Measurements from ENCODE around the gene LIN52. TPM values are rescaled to one million over a fixed set of nuclear protein-coding genes. Genes with fewer than 3 reads are reported as not detected.

LIN52 gene
- total and polyA plus RNA-seq, 9 donors: 7.9 to 13.5 (median 10.4) TPM

DNA sequence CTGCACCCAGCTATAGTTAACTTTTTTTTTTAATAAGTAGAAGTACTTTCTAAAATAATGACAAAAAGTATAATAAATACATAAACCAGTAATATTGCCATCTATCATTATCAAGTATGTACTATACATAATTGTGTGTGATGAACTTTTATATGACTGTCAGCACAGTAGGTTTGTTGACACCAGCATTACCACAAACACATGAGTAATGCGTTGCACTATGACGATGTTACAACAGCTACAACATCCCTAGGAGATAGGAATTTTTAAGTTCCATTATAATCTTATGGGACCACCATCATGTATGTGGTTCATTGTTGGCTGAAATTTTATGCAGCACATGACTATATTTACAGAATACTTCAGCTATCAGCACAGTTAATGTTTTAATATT, 91.6 kb downstream of the LIN52 start:
- Histone ChIP-seq H3K27me3 (ENCODE audit: control insufficient read depth, insufficient read depth, low read length) (no peaks in the 10 kb centered on the region), H3K4me1 (ENCODE audit: control insufficient read depth, insufficient read depth, low read length) (no peaks in the 10 kb centered on the region), H3K9me3 (replicated peaks; ENCODE audit: control insufficient read depth, low read depth, low read length) (no peaks in the 10 kb centered on the region), H3K36me3 (ENCODE audit: control insufficient read depth, insufficient read depth, low read length) (no peaks in the 10 kb centered on the region), H3K4me3 (ENCODE audit: low read length) (no peak overlapping the region), H3K27ac (ENCODE audit: low read length) (no peak overlapping the region)
- DNase-seq: no peak
- WGBS (ENCODE audit: insufficient coverage): no CpG with 5 or more reads among the region's 2 CpGs

- Histone ChIP-seq H3K36me3 (ENCODE audit: control insufficient read depth, insufficient read depth, low read length) (no peaks in the 10 kb centered on the region), H3K4me3 (ENCODE audit: low read length) (no peak overlapping the region), H3K27me3 (ENCODE audit: control insufficient read depth, insufficient read depth, low read length) (no peaks in the 10 kb centered on the region), H3K27ac (ENCODE audit: low read length) (no peak overlapping the region), H3K4me1 (ENCODE audit: control insufficient read depth, insufficient read depth, low read length) (no peaks in the 10 kb centered on the region), H3K9me3 (replicated peaks; ENCODE audit: control insufficient read depth, low read depth, low read length) (no peaks in the 10 kb centered on the region)
- no CpG with 5 or more reads among the region's 3 CpGs for WGBS (ENCODE audit: insufficient coverage)
- DNase-seq: no peak
Observed at GRCh38 chr14:74179856-74180255, 95.1 kb downstream of the LIN52 start.

DNA sequence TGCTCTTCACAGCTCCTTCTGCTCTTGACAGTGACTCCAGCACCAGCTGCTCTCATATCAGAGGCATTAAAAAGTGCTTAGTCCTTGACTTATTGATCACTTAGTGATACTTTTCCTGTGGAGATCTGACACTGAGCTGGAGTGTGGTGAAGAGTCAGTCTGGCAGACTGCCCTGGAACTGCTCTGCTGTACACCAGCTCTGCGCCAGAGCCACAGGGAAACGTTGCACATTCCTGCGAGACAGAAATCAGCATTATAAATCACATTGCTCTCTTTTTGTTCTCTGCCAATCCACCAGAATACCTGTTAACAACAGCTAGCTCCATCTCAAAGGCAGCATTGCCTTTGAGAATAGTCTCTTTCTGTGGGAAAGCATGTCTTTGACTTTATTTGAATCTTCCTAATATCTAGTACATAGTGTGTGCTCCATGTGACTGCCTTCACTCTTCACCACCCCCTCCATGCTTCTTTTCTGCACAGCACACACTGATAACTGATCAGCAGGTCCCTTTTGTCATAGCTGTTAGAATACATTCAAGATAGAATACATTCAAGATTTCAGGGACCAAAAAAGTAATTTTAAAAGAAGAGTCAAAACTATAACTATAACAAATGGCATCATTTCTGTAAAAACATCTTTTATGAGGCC, 106.3 kb downstream of the LIN52 start:
- no peaks in the 10 kb centered on the region for H3K9me3 ChIP-seq (replicated peaks; ENCODE audit: control insufficient read depth, low read depth, low read length)
- H3K36me3 ChIP-seq (ENCODE audit: control insufficient read depth, insufficient read depth, low read length): no peaks in the 10 kb centered on the region
- H3K4me1 ChIP-seq (ENCODE audit: control insufficient read depth, insufficient read depth, low read length): no peaks in the 10 kb centered on the region
- DNase-seq: no peak
- H3K27ac ChIP-seq (ENCODE audit: low read length): no peak overlapping the region
- no peaks in the 10 kb centered on the region for H3K27me3 ChIP-seq (ENCODE audit: control insufficient read depth, insufficient read depth, low read length)
- H3K4me3 ChIP-seq (ENCODE audit: low read length): no peak overlapping the region
- WGBS (ENCODE audit: insufficient coverage): no CpG with 5 or more reads among the region's 3 CpGs

DNA sequence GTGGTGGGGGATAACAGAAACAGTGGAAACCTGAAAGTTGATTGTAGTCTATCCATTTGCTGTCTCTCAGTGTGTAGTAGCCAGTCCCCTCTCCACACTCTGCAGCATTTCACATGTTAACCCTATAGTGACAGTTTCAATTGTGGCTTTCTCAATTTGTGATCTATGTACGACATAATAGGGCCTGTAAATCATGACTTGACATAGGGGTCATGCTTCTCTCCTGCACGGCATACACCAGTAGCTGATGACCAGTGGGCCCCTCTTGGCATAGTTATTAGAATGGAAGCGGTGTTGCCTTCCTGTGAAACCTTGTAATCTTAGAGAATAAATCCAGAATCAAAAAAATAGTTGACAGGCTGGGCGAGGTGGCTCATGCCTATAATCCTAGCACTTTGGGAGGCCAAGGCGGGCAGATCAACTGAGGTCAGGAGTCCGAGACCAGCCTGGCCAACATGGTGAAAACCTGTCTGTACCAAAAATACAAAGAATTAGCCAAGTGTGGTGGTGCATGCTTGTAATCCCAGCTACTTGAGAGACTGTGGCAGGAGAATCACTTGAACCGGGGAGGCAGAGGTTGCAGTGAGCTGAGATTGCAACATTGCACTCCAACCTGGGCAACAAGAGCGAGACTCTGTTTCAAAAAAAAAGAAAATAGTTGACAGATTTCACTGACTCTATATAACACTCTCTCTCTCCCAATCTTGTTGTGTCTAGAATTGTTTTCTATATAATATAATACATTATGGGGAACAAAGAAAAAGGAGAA, 109.9 kb downstream of the LIN52 start:
- peaks cover 8% of the 10 kb centered on the region for H3K36me3 ChIP-seq (ENCODE audit: control insufficient read depth, insufficient read depth, low read length)
- H3K9me3 ChIP-seq (replicated peaks; ENCODE audit: control insufficient read depth, low read depth, low read length): no peaks in the 10 kb centered on the region
- no peaks in the 10 kb centered on the region for H3K27me3 ChIP-seq (ENCODE audit: control insufficient read depth, insufficient read depth, low read length)
- no peak for DNase-seq
- H3K4me3 ChIP-seq (ENCODE audit: low read length): no peak overlapping the region
- no peaks in the 10 kb centered on the region for H3K4me1 ChIP-seq (ENCODE audit: control insufficient read depth, insufficient read depth, low read length)
- no peak overlapping the region for H3K27ac ChIP-seq (ENCODE audit: low read length)
- 81% methylated on average over 2 of the region's 8 CpGs for WGBS (ENCODE audit: insufficient coverage)

DNA sequence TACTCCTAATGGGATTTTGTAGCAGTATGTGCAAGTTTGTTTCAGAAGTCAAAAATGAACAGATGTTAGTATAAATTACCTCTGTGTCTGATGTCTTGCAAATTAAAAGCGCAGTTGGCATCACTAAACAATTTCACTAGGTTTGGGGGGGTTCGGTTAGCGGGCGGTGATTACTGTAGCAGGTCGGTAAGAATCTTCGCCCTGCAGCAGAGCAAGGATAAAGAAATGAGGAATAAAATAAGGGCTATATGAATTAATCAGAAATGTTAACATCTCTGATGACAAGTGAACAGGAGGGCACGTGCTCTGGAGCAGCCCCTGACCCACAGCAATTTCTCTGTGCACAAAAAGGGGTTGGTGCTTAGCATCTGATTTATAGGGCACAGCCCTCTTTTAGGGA, 110.9 kb downstream of the LIN52 start:
- 84% methylated on average over 5 of the region's 7 CpGs for WGBS (ENCODE audit: insufficient coverage)
- Histone ChIP-seq H3K4me3 (ENCODE audit: low read length) (no peak overlapping the region), H3K27me3 (ENCODE audit: control insufficient read depth, insufficient read depth, low read length) (no peaks in the 10 kb centered on the region), H3K27ac (ENCODE audit: low read length) (no peak overlapping the region), H3K4me1 (ENCODE audit: control insufficient read depth, insufficient read depth, low read length) (no peaks in the 10 kb centered on the region), H3K9me3 (replicated peaks; ENCODE audit: control insufficient read depth, low read depth, low read length) (no peaks in the 10 kb centered on the region), H3K36me3 (ENCODE audit: control insufficient read depth, insufficient read depth, low read length) (peaks cover 8% of the 10 kb centered on the region)
- no peak for DNase-seq

DNA sequence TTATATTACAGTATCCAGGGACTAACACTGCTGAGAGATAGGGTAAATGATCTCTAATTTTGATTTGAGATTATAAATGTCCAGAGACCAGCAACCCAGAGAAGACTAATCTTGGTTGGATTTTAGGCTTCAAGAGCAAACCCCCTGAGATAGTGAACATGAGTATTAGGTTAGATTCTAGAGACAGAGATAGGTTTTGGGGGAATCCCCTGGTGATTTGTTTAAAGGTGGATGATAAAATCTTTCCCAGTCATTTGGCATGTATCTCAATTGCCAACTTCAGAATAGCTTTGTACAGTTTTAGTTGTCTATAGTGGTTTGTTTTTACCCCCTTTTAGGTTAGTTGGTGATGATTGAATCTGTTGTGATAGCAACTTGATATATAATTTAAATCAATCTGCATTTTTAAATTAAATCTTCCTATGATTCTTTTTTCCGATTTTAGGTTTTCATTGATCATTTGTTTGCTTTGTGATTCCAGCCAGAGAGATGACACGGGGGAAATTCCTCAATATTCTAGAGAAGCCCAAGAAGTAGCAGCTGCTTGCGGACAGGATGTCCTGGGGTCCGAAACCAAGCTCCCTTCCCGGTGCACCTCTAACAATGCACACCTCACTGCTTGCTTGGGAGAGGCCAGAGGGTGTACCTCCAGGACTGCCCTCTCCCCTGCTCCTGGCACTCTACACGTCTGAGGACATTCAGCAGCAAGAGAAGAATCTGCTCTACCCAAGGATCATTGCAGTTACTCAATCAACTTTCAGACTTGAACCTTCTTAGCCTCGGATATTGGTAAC, 113.9 kb downstream of the LIN52 start:
- H3K4me3 ChIP-seq (ENCODE audit: low read length): no peak overlapping the region
- 91% methylated on average over 7 of the region's 7 CpGs for WGBS (ENCODE audit: insufficient coverage)

GRCh38 chr14:74202113-74202512, 117.4 kb downstream of the LIN52 start:
- Histone ChIP-seq H3K4me3 (ENCODE audit: low read length) (no peak overlapping the region), H3K36me3 (ENCODE audit: control insufficient read depth, insufficient read depth, low read length) (peaks cover 8% of the 10 kb centered on the region), H3K27ac (ENCODE audit: low read length) (no peak overlapping the region), H3K9me3 (replicated peaks; ENCODE audit: control insufficient read depth, low read depth, low read length) (no peaks in the 10 kb centered on the region), H3K4me1 (ENCODE audit: control insufficient read depth, insufficient read depth, low read length) (no peaks in the 10 kb centered on the region), H3K27me3 (ENCODE audit: control insufficient read depth, insufficient read depth, low read length) (no peaks in the 10 kb centered on the region)
- no peak for DNase-seq

More for the DNA sequence above, 113.9 kb downstream of the LIN52 start:
- H3K36me3 ChIP-seq (ENCODE audit: control insufficient read depth, insufficient read depth, low read length): peaks cover 8% of the 10 kb centered on the region
- DNase-seq: no peak
- no peaks in the 10 kb centered on the region for H3K4me1 ChIP-seq (ENCODE audit: control insufficient read depth, insufficient read depth, low read length)
- H3K27me3 ChIP-seq (ENCODE audit: control insufficient read depth, insufficient read depth, low read length): no peaks in the 10 kb centered on the region
- H3K9me3 ChIP-seq (replicated peaks; ENCODE audit: control insufficient read depth, low read depth, low read length): no peaks in the 10 kb centered on the region
- no peak overlapping the region for H3K27ac ChIP-seq (ENCODE audit: low read length)

GRCh38 chr14:74203639-74204038, 118.9 kb downstream of the LIN52 start:
- WGBS (ENCODE audit: insufficient coverage): 50% methylated on average over 2 of the region's 8 CpGs
- Histone ChIP-seq H3K9me3 (replicated peaks; ENCODE audit: control insufficient read depth, low read depth, low read length) (no peaks in the 10 kb centered on the region), H3K4me1 (ENCODE audit: control insufficient read depth, insufficient read depth, low read length) (no peaks in the 10 kb centered on the region), H3K27me3 (ENCODE audit: control insufficient read depth, insufficient read depth, low read length) (peaks cover 2% of the 10 kb centered on the region), H3K27ac (ENCODE audit: low read length) (no peak overlapping the region), H3K36me3 (ENCODE audit: control insufficient read depth, insufficient read depth, low read length) (peaks cover 8% of the 10 kb centered on the region), H3K4me3 (ENCODE audit: low read length) (no peak overlapping the region)
- no peak for DNase-seq

DNA sequence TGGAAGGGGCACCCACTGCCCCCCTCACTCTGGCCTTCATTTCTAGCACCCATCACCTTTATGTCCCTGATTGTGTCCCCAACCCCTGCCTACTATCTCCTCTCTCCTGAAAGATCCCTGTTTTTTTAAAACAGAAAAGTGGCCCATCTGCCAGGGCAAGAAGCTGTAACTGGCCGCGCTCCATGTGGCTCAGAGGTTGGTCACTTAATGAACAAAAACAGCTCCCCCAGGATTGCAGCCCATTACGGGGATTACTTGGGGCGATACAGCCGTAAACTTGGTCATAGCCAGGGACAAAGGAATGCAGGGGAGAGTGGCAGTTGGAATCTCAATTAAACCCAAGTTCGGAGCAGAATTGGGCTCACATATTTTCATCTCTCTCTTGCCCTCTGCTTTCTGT, 119.7 kb downstream of the LIN52 start:
- WGBS (ENCODE audit: insufficient coverage): no CpG with 5 or more reads among the region's 6 CpGs

GRCh38 chr14:74205882-74206281, 121.1 kb downstream of the LIN52 start:
- H3K4me1 ChIP-seq (ENCODE audit: control insufficient read depth, insufficient read depth, low read length): no peaks in the 10 kb centered on the region
- peaks cover 6% of the 10 kb centered on the region for H3K27me3 ChIP-seq (ENCODE audit: control insufficient read depth, insufficient read depth, low read length)
- DNase-seq: no peak
- H3K4me3 ChIP-seq (ENCODE audit: low read length): no peak overlapping the region
- no peak overlapping the region for H3K27ac ChIP-seq (ENCODE audit: low read length)
- no CpG with 5 or more reads among the region's 1 CpG for WGBS (ENCODE audit: insufficient coverage)
- no peaks in the 10 kb centered on the region for H3K36me3 ChIP-seq (ENCODE audit: control insufficient read depth, insufficient read depth, low read length)
- H3K9me3 ChIP-seq (replicated peaks; ENCODE audit: control insufficient read depth, low read depth, low read length): no peaks in the 10 kb centered on the region

More for the DNA sequence above, 119.7 kb downstream of the LIN52 start:
- H3K36me3 ChIP-seq (ENCODE audit: control insufficient read depth, insufficient read depth, low read length): peaks cover under 1% of the 10 kb centered on the region
- H3K4me3 ChIP-seq (ENCODE audit: low read length): no peak overlapping the region
- no peaks in the 10 kb centered on the region for H3K4me1 ChIP-seq (ENCODE audit: control insufficient read depth, insufficient read depth, low read length)
- no peaks in the 10 kb centered on the region for H3K9me3 ChIP-seq (replicated peaks; ENCODE audit: control insufficient read depth, low read depth, low read length)
- H3K27me3 ChIP-seq (ENCODE audit: control insufficient read depth, insufficient read depth, low read length): peaks cover 2% of the 10 kb centered on the region
- DNase-seq: no peak
- no peak overlapping the region for H3K27ac ChIP-seq (ENCODE audit: low read length)
